ENCODE data around the gene RBFA.

RBFA gene

GRCh38 chr18:80034852-80035406 is 695 bp downstream of the RBFA start:
- H3K9me3 ChIP-seq (ENCODE audit: severe bottlenecking): no peaks in the 10 kb centered on the region
- no peaks in the 10 kb centered on the region for H3K4me1 ChIP-seq (ENCODE audit: insufficient read depth, poor library complexity, severe bottlenecking)
- TF ChIP-seq CTCF (IDR thresholded peaks at IDR 0.05; ENCODE audit: poor library complexity, severe bottlenecking): peak; percentile 26
- H3K27ac ChIP-seq (ENCODE audit: poor library complexity, severe bottlenecking): peak overlapping the region; percentile 61
- peaks cover 15% of the 10 kb centered on the region; the same call in 1 of the 2 replicates for H3K36me3 ChIP-seq (ENCODE audit: low read depth)
- DNase-seq (ENCODE audit: low spot score) (no peak), ATAC-seq (ENCODE audit: low read depth) (no peak)
- peak overlapping the region; percentile 65 for H3K4me3 ChIP-seq (ENCODE audit: severe bottlenecking)
- no peaks in the 10 kb centered on the region for H3K27me3 ChIP-seq (ENCODE audit: insufficient read depth, poor library complexity, severe bottlenecking)

GRCh38 chr18:80035997-80036396 is 1.8 kb downstream of the RBFA start:
- H3K27ac ChIP-seq (ENCODE audit: poor library complexity, severe bottlenecking): no peak overlapping the region
- no peak for TF ChIP-seq CTCF (IDR thresholded peaks at IDR 0.05; ENCODE audit: poor library complexity, severe bottlenecking)
- H3K4me1 ChIP-seq (ENCODE audit: insufficient read depth, poor library complexity, severe bottlenecking): no peaks in the 10 kb centered on the region
- H3K4me3 ChIP-seq (ENCODE audit: severe bottlenecking): no peak overlapping the region
- no peaks in the 10 kb centered on the region for H3K9me3 ChIP-seq (ENCODE audit: severe bottlenecking)
- no peaks in the 10 kb centered on the region for H3K27me3 ChIP-seq (ENCODE audit: insufficient read depth, poor library complexity, severe bottlenecking)
- ATAC-seq (ENCODE audit: low read depth): no peak
- DNase-seq (ENCODE audit: low spot score): no peak
- peaks cover 16% of the 10 kb centered on the region; the same call in 1 of the 2 replicates for H3K36me3 ChIP-seq (ENCODE audit: low read depth)

GRCh38 chr18:80037300-80037699 is 3.1 kb downstream of the RBFA start:
- Histone ChIP-seq H3K9me3 (ENCODE audit: severe bottlenecking) (no peaks in the 10 kb centered on the region), H3K36me3 (ENCODE audit: low read depth) (peaks cover 21% of the 10 kb centered on the region), H3K27ac (ENCODE audit: poor library complexity, severe bottlenecking) (no peak overlapping the region), H3K4me3 (ENCODE audit: severe bottlenecking) (no peak overlapping the region), H3K27me3 (ENCODE audit: insufficient read depth, poor library complexity, severe bottlenecking) (no peaks in the 10 kb centered on the region), H3K4me1 (ENCODE audit: insufficient read depth, poor library complexity, severe bottlenecking) (no peaks in the 10 kb centered on the region)
- TF ChIP-seq CTCF (IDR thresholded peaks at IDR 0.05; ENCODE audit: poor library complexity, severe bottlenecking): no peak
- DNase-seq (ENCODE audit: low spot score) (no peak), ATAC-seq (ENCODE audit: low read depth) (no peak)

GRCh38 chr18:80037869-80038630 is 3.8 kb downstream of the RBFA start:
- peaks cover 26% of the 10 kb centered on the region for H3K36me3 ChIP-seq (ENCODE audit: low read depth)
- H3K4me1 ChIP-seq (ENCODE audit: insufficient read depth, poor library complexity, severe bottlenecking): no peaks in the 10 kb centered on the region
- no peaks in the 10 kb centered on the region for H3K9me3 ChIP-seq (ENCODE audit: severe bottlenecking)
- no peak overlapping the region for H3K27ac ChIP-seq (ENCODE audit: poor library complexity, severe bottlenecking)
- no peaks in the 10 kb centered on the region for H3K27me3 ChIP-seq (ENCODE audit: insufficient read depth, poor library complexity, severe bottlenecking)
- no peak for DNase-seq (ENCODE audit: low spot score)
- H3K4me3 ChIP-seq (ENCODE audit: severe bottlenecking): no peak overlapping the region
- no peak for TF ChIP-seq CTCF (IDR thresholded peaks at IDR 0.05; ENCODE audit: poor library complexity, severe bottlenecking)
- no peak for ATAC-seq (ENCODE audit: low read depth)

GRCh38 chr18:80040515-80040914 is 6.3 kb downstream of the RBFA start:
- TF ChIP-seq CTCF (IDR thresholded peaks at IDR 0.05; ENCODE audit: poor library complexity, severe bottlenecking): no peak
- no peak overlapping the region for H3K27ac ChIP-seq (ENCODE audit: poor library complexity, severe bottlenecking)
- no peak overlapping the region for H3K4me3 ChIP-seq (ENCODE audit: severe bottlenecking)
- no peaks in the 10 kb centered on the region for H3K27me3 ChIP-seq (ENCODE audit: insufficient read depth, poor library complexity, severe bottlenecking)
- ATAC-seq (ENCODE audit: low read depth): no peak
- no peaks in the 10 kb centered on the region for H3K4me1 ChIP-seq (ENCODE audit: insufficient read depth, poor library complexity, severe bottlenecking)
- H3K36me3 ChIP-seq (ENCODE audit: low read depth): peaks cover 27% of the 10 kb centered on the region
- no peaks in the 10 kb centered on the region for H3K9me3 ChIP-seq (ENCODE audit: severe bottlenecking)
- DNase-seq (ENCODE audit: low spot score): no peak
